Measurements from ENCODE around the gene GPNMB.
"Not testable (repeated sequence)": the region's sequence is repeated elsewhere in the genome, so short reads cannot be mapped to it uniquely, and the experiment has no call there.

The GPNMB gene

DNA sequence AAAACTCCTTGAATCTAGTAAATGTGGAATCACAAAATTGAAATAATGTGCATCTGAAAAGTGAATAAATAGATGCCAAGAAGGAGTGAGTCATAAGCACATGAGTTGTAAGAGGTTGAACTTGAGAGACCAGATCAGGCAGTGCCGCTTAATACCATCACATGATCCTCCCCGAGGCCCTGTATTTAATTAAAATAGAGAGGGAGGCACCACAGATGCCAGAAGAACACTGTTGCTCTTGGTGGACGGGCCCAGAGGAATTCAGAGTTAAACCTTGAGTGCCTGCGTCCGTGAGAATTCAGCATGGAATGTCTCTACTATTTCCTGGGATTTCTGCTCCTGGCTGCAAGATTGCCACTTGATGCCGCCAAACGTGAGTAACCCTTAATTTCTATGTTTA is at the start of gene GPNMB:
GPNMB (plus strand) TSS at position 221 of the 400 bp plus-strand sequence; CDS start at position 304, 83 bp downstream.
- peak; percentile 90 for DNase-seq

DNA sequence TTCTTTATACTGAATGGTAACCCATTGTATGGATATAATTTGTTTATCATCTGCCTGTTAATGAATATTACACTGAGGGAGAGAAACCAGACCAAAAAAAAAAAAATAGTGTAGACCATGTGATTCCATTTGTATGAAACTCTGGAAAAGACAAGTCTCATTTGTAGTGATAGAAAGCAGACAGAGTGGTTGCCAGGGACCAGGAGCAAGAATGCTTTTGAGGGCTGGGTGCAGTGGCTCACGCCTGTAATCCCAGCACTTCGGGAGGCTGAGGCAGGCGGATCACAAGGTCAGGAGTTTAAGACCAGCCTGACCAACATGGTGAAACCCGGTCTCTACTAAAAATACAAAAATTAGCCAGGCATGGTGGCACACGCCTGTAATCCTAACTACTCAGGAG is 48.8 kb upstream of the GPNMB start:
- not testable (repeated sequence) for DNase-seq

DNA sequence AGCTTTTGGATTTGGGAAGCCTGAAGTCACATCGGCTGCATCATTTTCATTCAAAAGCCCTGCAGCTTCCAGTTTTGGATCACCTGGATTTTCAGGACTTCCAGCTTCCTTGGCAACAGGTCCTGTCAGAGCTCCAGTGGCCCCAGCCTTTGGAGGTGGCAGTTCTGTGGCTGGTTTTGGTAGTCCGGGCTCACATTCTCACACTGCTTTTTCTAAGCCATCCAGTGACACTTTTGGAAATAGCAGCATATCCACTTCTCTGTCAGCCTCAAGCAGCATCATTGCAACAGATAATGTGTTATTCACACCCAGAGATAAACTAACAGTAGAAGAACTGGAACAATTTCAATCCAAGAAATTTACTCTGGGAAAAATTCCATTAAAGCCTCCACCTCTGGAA is 46.2 kb upstream of the GPNMB start:
- no peak for DNase-seq

DNA sequence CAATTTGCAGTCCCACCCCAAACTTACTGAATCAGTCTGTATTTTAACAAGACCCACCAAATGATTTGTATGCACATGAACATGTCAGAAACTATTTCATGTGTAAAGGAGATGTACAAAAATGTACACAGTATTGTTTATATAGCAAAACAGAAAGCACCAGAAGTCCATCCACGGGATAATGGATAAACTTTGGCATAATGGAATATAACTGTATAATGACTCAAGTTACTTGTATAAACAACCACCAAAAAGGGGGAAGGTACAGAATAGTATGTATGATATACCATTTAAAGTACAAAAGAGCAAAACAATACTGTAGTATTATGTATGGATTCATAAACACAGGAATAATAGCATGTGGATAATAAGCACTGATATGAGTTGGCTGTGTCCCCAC is 42.3 kb upstream of the GPNMB start:
- DNase-seq, result no peak

DNA sequence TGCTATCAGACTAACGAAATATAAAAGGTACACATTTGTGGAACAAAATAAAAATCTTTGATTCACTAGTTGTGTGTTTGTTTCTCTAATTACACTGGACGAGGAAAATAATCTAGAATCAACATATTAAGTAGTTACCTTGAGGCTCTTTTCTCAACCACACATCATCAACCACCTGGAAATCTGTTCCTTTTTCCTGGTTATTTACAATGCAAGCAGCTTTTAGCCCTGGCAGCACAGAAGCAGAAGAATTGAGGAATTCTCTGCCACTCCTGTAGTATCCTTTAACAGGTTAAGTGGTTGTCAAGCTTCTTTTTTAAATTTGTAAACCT is 41.0 kb upstream of the GPNMB start:
- DNase-seq, result no peak

DNA sequence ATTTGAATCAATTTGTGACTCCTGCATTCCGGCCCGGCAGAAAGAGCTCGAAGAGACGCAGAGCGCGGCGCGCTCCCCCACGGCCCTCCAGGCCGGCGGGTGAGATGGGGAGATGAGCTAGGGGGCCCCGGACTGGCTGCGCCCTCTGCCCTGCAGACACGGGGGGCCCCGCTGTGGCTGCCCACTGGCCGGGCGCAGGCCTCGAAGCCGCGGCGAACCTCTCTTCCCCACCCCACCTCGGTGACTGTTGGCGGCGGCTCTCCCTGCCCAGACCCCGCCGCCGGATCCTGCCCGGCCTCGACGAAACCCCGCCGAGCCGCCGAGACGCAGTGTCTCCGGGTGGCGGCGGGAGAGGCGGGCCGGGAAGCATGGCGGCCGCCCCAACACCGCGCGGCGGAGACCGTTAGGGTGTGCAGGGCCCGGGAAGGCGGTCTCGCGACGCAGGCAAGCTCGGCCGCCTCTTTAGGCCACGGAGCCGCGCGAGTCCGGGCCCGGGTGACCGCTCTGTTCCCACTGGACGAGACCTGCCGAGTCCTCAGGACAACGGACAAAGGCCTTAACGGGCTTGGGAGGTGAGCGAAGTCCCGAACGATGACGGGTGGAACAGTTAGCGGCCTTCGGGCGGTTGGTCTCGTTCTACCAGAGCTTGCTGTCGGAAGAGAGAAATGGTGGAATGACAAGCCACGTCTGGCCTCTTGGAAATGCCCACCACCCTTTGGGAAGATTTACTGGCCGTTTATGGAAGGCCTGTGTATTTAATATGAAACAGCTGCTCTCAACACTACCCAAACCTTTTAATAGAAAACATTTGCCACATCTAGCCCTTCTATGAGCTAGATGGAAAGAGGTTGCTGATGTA is 40.4 kb upstream of the GPNMB start:
- DNase-seq, result peak; percentile 23

DNA sequence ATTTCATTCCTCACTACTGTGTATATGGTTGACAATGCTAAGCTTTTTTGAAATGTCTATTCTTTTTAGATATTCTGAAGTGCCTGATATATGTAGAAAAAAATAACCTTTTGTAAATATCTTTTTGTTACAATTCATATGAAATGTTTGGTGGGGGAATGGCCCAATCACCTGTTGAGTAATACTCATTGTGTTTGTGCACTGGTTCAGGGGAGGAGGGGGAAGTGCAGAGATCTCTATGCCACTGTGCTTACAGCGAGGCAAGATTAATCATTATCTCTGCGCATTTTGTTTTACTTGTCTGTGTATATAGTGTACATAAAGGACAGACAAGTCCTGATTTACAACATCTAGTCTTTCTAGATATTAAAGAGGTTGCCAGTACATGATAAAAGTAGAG is 39.6 kb upstream of the GPNMB start:
- no peak for DNase-seq

DNA sequence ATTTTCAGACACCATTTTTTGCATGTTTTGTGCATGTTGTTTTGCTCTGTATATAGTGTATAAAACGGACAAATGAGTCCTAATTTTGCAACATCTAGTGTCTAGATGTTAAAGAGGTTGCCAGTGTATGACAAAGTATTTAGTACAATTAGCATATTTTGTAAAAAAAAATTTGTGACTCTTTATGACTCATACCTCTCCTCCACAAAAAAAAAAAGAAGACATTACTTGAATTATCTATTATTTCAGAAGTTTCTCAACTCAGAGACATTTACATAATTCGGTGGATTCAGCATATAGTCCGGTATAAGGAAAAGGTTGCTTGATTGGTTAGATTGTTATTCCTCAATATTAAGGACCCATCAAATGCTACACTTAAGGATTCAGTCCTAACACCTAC is 38.7 kb upstream of the GPNMB start:
- DNase-seq, result no peak

DNA sequence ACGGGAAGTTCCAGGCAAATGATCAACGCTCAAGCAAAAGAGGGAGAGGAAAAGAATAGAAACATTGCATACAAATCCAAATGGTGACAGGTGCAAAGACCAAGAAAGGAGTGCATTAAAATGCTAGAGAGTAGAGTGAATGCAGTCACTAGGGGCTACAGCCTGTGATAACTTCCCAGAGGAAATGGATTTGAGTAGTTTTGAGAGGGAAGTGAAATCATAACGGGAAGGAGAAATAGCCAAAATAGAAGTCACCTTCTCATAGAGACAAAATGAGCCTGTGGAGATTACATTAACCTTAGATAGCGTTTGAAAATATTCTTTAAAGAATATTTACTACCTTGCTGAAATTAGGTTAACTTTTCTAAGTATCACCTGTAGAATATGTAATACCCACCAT is 38.3 kb upstream of the GPNMB start:
- no peak for DNase-seq

DNA sequence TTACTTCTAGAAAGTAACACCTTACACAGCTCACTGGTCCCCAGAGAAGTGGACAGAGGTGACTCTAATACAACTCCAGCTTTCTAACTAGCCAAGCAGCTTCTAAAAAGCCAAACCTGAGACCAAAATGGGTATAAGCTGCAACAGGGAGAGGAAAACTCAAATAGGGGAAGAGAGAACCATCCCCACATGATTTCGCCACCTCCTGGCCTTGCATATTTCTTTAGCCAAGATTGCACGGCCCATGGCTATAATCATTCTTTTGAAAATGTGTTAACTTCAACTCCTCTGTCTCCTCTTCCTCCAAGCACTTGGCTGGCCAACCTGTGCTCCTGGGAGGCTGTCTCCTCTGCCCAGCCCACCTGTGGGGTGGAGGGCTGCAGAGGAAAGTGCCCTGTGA is 36.1 kb upstream of the GPNMB start:
- no peak for DNase-seq

DNA sequence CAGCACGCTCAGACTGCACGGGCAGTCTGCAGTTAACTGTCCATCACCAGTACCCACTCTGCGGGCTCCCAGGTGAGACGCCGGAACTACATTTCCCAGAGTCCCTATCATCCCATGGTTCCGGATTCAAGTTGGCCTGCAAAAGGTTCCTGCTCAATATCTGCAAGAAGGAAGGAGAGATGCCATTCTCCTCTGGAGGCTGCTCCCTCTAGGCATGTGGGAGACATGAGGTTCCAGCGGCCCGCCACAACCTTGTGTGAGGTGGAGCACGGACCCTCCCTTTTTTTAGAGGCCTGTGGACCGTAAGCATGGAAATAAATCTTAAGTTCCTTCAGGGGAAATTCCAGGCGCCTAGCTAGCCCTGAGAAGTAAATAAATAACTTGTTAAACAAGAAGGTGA is 35.0 kb upstream of the GPNMB start:
- no peak for DNase-seq

DNA sequence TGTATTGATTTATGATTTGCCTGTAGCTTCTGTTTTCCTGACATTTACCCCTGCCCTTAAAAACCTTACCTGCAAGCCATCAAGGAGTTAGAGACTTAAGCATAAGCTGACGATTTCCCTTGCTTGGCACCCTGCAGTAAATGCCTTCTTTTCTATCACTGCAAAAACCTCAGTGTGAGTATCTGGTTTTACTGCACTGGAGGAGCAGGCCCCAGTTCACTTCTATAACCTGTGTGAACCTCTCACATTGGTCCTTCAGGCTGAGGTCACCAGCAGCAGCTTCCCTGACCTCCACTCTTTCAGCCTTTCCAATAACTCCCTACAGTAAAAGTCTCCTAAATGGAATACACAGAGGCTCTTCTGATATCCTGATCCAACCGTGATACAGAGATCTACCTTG is 34.2 kb upstream of the GPNMB start:
- DNase-seq, result no peak

DNA sequence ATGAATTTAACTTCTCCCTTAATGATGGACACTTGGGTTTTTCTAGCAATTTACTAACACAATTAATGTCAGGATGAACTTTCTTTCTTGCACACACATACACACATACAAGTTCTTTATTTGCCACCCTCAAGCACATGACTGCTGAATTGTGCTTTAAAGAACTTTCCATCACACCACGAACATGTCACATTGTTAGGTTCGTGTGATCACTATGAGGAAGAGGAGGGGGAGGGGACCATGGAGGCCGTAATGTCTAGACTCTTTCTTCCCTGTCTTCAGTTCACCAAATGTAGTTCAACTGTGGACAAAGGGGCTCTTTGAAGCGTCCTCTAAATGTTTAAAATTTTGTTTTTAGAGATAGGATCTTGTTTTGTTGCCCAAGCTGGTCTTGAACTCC is 33.7 kb upstream of the GPNMB start:
- no peak for DNase-seq

DNA sequence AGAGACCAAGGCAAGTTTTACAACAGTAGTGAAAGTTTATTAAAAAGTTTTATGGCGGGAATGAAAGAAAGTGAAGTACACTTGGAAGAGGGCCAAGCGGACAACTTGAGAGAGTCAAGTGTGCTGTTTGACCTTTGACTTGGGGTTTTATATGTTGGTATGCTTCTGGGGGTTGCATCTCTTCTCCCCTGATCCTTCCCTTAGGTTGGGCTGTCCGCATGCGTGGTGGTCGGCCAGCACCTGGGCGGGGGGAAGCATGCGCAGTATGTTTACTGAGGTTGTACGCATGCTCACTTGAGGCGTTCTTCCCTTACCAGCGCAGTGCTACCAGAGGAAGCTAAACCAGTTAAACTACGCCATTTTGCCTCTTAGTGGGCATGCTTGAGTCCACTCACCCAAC is 32.8 kb upstream of the GPNMB start:
- DNase-seq, result no peak

DNA sequence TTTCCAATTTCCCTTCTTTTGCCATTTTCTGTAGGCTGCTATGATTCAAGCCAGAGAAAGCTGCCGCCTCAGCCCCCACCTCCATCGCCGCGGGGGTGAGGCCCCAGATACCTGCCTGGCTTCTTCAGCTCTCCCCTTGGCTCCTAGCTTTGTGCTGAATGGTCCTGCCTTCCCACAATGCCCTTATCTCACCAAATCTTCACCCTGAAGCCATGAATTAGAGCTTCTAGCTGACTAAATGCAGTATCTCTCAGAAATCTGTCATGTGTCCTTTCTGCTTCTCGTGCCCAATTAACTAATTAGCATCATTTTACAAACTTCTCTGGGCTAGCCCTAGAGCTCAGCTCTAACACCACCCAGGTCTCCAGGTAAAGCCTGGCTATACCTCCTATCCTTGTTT is 32.2 kb upstream of the GPNMB start:
- DNase-seq, result no peak

DNA sequence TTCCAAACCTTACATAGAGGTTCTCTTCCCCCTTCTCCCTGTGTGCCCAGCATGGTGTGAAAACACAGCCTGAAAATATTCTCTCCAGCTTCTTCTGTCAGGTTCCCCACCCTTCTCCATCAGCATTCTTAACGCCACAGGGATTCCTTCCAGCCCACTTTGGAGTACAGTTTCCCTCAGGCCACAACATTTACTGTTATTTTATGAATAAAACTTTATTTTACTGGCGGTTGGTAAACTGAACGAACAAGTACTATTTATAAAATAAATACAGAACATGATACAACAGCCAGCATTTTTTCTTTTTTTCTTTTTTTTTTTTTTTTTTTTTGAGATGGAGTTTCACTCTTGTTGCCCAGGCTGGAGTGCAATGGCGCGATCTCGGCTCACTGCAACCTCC is 31.6 kb upstream of the GPNMB start:
- no peak for DNase-seq

DNA sequence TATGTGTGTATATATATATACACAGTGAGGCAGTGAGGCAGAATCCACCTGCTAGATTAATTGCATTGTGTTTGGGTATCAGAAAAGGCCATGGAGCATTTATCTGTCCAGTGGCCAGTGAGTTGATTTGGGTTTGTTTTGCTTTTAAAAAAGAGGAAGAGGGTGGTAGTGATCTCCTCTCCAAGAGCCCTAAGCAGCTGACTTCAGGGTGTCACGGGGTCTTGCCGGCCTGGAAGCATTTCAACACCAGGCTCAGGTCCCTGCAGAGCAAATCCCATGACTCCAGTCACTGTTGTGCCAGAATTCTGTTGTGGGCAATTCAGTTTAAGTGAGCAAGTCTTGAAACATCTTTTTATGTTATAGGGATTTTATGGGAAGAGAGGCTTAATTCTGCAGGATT is 30.6 kb upstream of the GPNMB start:
- no peak for DNase-seq

DNA sequence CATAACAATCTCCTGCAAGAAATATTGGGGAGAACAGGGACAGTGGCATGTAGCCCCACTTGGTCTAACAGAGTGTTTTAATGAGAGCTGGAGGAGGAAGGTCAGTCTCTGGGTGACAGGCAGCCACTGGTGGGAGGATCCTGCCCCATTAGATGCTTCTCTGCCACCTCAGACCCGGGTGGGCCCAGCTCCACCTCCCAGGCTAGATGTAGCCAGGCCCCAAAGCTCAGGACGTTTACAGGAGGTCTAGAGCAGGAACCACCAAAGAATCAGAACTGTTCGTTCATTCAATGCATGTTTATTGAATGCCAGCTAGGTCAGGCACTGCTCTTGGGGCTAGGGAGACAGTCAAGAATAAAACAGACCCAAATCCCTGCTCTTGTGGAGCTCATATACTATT is 28.4 kb upstream of the GPNMB start:
- no peak for DNase-seq

DNA sequence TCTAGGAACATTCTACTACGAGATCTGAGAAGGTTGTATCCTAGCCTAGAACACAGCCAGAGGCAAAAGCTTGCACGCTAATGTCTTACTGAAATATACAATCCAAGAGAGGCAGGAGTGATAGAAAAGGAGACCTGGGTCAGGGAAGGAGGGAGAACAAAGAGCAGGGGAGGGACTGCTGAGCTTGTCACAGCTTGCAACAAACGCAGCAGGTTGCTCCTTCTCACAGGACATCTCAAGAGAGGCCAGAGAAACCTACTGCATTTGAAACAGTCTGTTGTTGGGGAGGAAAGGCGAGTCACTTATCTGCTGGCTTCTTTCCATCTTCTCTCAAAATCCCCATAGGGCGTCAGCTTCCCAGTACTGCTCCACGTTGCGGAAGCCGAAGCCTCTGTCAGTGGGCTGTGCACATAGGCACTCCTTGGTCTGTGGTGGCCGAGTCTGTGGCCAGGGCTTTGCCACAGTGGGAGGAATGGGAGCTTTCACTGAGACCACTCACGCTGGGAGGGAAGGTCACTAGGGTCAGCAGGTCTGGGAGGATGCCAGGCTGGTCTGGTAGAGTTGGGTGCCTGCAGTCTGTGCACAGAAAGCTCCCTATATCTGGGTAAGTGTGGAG is 25.8 kb upstream of the GPNMB start:
- DNase-seq, result no peak

DNA sequence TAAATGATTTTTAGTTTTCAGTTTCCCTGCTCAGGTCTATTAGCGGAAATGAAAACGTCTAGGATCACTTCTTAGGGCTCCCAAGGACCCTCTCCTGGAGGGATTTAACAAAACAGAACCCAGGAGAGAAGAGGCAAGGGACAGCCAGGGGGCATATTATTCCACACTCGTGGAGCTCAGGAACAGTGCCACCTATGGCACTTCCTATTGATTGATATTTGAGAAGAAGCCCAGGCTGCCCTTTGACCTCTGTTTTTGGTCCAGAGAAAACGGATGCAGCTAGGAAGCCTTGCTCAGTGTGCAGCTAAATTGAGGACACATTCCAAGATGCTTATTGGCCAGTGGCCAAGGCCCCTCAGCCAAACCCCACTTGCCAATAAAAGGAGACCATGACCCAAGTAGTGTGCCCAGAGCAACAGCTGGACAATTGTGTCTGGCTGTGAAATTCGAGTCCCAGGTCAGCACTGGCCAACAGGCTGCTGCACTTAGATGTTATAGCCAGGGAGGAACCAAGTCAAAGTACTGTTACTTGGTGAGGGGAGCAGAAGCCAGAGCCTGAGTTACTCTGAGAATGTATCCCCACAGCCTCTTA is 24.0 kb upstream of the GPNMB start:
- no peak for DNase-seq

DNA sequence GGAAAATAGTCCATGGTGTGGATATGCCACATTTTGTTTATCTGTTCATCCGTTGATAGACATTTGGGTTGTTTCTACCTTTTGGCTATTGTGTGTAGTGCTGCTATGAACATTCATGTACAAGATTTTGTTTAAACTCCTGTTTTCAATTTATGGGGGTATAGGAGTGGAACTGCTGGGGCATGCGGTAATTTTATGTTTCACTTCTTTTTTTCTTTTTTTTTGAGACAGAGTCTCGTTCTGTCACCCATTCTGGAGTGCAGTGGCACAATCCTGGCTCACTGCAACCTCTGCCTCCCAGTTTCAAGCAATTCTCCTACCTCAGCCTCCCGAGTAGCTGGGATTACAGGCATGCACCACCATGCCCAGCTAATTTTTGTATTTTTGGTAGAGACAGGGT is 22.2 kb upstream of the GPNMB start:
- not testable (repeated sequence) for DNase-seq

DNA sequence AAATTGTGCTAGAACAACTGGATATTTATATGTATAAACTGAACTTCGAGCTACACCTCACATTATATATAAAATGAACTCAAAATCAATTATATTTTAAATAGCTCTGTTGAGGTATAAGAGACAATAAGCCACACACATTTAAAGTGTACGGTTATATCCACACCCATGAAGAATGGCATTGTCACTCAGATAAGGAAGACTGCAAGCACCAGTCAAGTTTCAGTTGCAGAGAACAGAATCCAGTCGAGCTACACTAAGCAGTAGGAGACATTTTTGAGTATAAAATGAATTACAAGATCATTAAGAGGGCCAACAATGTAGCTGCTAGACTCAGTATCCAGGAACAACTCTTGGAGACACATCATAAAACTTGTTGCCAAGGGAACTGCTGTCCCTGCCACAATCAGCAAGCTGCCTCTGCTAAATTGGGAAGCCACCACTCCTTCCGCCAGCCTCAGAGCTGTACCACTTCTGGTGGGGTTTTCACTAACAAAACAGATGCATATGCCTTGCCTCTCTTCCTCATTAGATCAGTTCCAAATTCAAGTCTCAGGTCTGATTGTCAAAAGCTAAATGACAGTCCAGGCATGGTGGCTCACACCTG is 19.6 kb upstream of the GPNMB start:
- no peak for DNase-seq

DNA sequence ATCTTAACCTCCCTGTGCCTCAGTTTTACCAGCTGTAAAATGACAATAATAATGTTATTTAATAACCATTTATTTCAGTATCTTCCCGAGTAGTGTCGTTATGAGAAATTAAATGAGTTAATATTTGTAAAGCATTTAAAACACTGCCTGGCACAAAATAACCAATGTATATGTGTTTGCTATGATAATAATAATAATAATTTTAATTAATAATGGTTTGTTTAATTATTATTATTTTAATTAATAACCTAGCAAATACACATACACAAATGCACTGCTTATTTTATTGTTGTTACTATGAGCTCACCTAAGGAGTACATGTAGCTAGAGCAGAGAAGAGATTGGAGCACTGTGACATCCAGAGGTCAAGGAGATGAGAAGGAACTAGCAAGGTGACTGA is 18.2 kb upstream of the GPNMB start:
- no peak for DNase-seq

DNA sequence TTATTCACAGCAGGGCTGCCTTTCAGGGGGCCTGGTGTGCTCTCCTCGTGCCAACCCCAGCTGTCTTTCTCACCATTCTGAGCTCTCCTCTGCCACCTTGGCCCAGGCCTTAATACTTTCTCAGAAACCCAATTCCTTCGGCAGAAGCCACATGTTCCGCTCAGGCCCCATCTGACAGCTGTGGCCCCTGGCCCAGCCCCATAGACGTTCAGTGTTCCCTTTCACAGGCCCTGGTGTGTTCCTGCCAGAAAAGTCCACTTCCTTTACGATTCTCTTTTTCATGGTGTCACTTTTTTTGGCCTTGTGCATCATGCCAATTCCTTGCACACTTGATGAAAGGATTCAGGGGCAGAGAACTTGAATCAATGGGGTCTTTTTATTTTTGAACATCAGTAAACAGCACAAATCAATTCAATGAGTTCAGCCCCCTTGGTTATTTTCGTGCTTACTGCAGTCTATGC is 15.9 kb upstream of the GPNMB start:
- DNase-seq, result no peak

Measured in fibroblast of skin of right quadriceps (primary cell).